Renal cortex interstitium (tissue), 11 donors: ENCODE measurements around the gene PTPN5. TPM values are rescaled to one million over a fixed set of nuclear protein-coding genes. Genes with fewer than 3 reads are reported as not detected.
A peak's percentile ranks its signal among the peaks of the same experiment; 100 is the strongest.

Source experiments
- DNase-seq, 11 donors: peaks; one replicate each; pipeline ENCODE4 v3.0.0-alpha.2; 2013; ENCODE audit warnings: low read depth in 9 of 11, low spot score in 4 of 11; ENCODE audit errors: extremely low read depth in 1 of 11
- polyA plus RNA-seq, 3 donors: library from polyadenylated mRNA; unstranded; fragments of 120-200 nt; gene quantifications; one replicate each; pipeline ENCODE4 v1.2.1, GENCODE V29; 2013; ENCODE audit not compliant: insufficient read length in 3 of 3

PTPN5 gene
- polyA plus RNA-seq, 3 donors, result 0.47 to 0.98 (median 0.70) TPM

DNA sequence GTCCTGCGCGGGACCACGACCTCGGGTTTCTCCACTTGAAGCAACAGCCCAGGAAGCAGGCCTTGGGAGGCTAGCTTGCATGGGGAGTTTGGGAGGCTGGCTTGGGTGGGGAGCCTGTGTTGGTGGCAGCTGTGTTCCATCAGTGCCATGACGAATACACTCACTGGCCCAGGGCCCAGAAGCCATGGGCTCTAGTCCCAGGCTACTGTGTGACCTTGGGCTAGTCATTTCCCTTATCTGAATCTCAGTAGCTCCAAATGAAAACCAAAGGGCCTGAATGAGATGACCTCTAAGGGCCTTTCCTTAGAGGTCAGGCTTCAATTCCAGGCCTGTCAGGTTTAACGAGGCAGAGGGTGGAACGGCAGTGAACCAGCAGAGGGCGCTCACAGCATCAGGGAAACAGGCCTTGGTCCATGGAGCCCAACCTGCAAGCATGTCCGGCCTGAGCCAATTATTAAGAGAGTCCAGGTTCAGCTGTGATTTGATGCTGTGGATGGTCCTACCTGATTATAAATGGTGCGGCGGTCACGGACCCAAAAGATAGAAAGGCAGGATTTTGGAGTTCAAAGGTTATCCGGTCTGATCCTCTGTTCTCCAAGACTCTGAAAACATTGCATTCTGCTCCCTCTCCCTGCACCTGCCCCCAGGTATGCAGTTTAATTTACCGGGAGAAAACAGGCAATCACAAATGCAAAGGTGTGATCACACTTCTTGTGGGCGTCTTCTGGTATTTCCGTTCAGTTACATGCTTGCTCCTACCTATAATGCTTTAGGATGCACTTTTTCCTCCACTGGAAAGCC lies 15.9 kb downstream of the PTPN5 start:
- DNase-seq, result peak in 3 of 11 donors; percentile 15 to 38 (median 37)

DNA sequence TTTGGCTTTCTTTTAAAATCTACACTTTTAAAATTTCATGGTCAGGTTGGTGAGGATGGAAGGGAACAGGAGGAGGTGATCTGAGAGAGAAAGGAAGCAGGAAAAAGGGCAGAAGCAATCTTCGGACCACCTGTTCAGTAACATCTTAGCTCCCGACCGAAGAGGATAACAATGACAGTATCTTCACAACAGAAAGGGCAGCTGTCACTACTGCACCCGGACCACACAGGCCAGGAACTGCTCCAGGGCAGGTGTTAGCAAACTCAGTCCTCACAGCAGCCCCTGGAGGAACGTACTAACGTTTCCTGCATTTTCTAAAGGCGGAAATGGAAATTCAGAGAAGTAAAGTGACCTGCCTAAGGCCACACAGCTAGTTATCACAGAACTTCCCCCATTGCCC lies 16.8 kb downstream of the PTPN5 start:
- no peak for DNase-seq

DNA sequence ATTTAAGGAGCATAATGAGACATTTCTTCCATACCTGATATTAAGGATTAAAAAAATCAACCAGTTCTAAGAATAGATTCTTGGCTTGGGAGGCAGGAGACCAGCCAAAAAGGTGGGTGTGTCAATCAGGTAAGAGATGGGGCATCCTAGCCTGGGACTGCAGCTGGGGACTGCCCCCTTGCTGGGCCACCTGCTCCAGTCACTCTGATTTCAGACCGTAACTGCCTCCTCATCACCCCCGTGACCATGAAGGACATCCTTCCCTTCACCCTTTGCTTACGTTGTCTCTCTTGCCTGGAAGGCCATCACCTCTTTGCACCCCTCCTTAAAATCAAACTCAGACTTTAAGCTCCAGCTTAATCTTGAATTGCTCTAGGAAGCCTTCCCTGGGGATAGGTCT lies 17.9 kb downstream of the PTPN5 start:
- DNase-seq, result no peak

DNA sequence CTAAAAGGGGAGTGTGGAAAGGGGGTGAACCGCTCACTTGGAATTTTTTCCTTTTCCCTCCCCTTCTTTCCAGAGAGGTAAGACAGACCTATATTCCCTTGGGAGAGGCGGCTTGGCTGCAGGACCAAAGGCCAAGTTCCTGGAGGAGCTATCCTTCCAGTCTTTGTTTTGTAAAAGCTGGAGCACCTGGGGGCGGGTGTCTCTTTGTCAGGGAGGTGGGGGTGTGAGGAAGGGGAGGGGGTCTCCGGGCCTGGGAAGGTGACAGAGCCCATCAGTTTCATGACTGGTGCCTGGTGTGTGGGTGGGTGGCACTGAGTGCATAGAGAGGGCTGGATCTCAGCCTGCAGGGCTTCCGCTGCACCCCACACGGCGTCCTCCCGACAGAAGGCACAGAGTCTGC lies 18.5 kb downstream of the PTPN5 start:
- no peak for DNase-seq

DNA sequence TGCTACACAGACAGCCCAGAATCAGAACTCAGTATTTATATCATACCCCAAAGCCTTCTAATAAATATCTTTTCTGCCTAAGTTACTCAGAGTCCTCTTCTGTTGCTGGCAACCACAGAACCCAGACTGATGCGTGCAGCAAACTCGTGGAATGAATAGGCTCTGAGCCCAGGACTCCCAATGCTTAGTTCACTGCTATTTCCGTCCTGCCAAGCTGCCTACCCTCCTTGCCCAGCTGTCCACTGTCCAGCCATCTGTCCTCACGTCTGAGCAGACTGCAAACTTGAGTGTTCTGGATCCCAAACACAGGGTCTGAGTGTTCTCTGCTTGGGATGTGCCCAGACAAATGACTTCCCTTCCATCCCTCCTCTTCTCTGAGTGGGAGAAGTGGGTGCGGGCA lies 19.4 kb downstream of the PTPN5 start:
- no peak for DNase-seq

DNA sequence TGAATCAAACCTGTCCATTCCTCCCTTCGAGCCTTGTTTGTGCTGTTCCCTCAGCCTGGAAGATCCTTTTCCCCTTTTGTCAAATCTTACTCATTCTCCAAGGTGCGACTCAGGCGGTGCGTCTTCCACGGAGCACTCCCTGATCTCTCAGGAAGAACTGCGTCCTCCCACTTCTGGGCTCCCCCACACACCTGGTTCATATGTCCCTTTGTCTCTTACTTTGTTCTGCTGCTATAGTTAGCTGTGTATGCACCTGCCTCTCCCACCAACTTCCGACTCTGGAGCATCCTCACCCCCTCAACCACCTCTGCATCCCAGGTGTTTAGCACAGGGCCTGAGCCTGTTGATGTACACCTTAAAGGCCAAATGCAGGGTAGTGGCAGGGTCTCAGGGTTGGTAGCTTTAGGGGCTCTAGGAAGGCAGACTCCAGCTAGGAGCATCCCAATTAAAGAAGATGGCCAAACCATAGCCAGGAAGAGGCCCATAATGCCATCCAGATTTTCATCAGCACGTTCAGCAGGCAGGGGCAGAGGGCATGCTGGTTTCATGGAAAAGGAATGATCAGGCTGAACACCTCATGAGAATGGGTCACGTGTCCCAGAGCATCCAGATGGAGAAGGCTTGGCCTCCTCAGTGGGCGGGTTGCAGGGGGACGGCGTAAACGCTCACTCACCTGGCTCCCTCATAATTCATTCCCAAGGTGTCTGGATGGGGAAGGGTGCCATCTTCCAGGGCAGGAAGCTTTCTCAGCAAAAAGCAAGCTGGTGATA lies 20.1 kb downstream of the PTPN5 start:
- DNase-seq, result no peak

DNA sequence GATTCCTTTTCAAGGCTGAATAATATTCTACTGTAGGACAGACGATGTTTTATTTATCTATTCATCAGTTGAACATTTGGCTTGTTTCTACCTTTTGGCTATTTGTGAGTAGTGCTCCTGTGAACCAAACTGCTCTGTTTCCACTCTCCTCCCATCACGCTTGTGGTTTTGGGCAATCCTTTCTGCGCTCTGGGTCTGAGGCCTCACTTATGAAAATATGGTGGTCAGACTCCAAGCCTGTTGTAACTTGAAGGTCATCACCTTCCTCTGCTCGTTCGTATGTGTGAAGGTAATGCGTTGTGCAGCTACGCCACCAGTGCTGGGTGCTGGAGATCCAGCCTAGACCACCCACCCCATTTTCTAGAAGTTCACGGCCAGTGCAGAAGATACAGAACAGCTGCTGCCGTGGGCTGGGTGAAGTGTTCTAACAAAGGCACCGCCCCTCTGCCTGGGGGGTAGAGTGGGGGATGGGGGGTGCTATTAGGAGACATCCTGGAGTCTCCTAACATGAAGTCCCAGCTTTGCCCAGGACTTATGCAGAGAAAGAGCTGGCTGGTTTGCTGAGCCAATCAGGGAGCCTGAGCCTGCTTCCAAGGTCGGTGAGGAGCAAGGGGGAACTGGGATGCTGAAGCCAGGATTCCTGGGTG lies 21.0 kb downstream of the PTPN5 start:
- DNase-seq, result no peak

DNA sequence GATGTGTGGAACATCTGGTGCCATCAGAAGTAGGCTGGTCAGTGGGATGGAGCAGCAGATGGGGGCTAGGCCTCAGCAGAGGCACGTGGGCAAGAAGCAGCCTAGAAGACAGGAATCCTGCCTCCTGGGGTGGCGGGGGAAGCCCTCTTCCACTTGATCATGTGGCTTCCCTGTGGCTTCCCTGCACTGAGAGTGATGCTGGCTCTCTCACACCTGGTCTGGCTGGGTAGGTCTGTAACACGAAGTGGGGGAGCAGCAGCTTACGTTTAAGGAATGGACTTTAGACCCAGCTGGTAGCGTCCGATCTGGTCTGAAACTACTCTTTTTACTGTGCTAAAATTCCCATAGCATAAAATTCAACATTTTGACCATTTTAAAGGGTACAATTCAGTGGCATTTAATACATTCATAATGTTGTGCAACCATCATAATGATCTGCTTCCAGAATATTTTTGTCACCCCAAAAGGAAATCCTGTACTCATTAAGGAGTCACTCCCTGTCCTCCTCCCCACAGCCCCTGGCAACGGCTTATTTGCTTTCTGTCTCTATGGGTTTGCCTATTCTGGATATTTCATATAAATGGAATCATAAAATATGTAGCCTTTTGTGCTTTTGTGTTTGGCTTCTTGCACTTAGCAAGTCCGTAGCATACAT lies 21.7 kb downstream of the PTPN5 start:
- no peak for DNase-seq

DNA sequence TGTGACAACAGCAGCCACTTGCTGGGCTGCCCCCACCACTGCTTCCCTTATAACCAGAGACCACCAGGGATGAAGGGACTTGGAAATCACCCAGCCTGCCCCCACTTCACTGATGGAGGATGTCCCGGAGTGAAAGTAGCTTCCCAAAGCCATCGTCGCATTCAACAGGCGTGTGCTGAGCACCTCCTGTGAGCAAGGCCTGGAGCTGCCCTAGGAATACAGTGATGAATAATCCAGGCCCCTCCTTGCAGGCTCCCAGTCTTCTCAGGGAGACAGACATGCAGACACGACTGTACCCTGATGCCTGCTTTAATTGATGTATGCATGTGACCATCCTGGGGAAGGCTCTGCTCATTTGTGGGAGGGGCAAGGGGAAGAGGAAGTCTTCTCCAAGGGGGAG lies 22.6 kb downstream of the PTPN5 start:
- no peak for DNase-seq

DNA sequence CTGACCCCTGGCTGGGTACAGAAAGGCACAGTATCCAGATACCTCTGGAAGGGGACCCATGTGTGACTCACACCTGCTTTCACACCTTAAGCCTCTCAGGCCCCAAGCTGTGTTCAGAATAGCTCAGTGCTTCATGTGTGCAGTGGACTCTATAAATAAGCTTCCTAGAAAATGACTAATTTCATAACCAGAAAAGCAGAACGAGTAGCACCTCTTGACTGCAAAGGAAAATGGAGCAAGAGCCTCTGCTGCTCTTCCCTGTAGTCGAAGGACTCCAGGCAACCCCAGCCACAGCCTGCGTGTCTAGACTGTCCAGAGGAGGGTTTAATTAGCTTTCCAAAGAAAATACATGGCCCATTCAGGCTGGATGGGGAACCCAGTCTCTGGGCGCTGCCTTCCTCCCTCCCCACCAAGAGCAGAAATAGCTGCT lies 23.1 kb downstream of the PTPN5 start:
- no peak for DNase-seq

DNA sequence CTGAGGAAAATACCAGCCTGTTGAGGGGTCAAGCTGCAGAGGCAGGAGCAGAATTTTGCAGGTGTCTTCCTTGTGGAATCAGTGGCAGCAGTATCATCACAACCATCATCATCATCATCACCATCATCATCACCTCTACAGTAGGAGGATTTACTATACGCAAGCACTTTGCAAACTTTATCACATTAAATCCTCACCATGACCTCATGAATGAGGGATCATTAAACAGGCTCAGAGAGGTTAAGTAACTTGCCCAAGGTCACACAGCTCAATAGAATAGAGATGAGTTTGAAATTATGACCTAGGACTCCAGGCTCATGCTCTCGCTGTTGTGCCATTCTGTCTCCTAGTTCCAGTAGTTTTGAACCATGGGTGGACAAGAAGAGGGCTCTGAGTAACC lies 25.6 kb downstream of the PTPN5 start:
- no peak for DNase-seq

DNA sequence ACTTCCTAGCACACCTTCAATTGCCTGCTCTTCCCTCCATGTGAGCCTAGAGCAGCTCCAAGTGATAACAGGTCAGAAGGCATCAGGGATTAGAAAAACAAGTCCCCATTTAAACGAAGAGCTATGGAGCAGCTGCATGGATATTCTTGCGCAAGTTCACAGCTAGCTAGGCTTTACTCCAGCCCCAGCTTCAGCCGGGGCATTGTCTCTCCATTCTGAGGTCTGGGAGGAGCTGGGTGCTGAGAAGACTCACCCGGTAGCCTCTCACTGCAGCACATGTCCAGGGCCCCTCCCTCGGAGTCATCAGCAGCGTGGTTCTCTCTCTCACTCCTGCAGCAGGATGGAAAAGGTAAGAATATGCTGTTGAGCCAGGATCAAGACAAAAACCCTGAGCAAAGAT lies 26.0 kb downstream of the PTPN5 start:
- no peak for DNase-seq

DNA sequence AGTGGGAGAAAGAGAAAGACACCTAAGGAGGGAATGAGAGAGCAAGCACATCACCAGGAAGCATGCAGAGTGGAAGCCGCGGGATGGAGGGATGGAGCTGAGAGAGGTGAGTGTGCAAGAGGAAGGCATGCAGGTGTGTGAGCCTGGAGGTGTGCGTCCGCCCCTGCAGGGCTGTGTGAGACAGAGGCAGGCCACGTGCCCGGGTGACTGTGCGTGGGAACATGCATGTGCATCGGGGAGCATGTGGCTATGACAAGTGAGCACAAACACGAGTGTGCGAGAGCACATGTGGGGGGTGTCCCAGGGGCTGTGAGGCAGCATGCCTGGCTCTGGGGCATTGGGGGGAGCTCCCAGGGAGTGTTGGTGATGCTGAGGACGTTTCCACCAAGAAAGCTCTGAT lies 29.9 kb downstream of the PTPN5 start:
- no peak for DNase-seq

DNA sequence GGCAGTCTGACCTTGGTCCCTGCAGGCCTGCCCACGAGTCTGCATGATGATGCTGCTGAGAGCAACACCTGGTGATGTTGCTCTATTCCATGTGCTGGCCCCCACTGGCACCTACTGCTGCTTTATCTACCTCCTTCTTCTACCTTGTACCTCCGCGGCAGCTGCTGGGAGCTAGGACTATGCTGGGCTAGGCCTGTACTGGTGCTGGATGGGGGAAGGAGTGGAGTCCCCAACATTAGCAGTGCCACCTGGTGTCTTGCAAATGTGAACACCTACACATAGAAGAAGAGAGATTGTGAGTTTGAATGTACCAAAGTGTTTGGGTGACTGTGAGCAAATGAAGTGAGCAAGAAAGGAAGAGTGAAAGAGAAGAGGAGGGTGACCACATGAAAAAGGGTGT lies 30.5 kb downstream of the PTPN5 start:
- DNase-seq, result no peak

DNA sequence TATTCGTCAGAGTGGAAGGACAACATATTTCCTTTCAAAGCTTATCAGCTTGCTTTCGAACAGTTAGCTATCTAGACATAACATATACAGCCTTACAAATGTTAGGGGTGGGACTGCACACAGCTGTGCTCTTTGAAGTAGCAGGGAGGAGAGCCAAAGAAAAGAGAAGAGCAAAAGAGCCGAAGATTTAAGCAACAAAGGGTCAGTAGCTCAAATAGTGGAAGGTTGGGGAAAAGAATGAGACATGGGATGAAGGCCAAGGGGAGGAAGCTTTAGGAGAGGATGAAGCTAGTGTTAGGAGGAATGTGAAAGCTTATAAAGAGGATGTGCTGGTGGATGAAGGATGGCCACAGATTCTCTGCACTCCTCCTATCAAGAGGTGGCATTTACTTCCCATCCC lies 33.8 kb downstream of the PTPN5 start:
- peak in 5 of 11 donors; percentile 5 to 49 (median 9) for DNase-seq

DNA sequence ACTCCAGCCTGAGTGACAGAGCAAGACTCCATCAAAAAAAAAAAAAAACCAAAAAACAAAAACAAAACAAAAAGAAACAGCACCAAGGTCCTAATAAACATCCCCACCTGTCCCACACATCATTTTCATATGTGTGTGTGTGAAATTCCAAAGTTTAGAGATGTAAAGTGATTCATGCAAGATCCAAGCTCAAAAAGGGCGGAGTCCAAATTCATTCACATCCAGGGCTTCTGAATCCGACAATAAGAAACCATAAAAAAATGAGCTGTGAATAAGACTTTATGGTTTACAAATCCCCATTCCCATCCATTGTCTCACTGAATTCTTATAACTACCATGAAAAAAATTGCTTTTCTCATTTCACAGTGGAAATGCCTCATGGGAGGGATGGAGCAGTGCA lies 34.7 kb downstream of the PTPN5 start:
- no peak for DNase-seq

DNA sequence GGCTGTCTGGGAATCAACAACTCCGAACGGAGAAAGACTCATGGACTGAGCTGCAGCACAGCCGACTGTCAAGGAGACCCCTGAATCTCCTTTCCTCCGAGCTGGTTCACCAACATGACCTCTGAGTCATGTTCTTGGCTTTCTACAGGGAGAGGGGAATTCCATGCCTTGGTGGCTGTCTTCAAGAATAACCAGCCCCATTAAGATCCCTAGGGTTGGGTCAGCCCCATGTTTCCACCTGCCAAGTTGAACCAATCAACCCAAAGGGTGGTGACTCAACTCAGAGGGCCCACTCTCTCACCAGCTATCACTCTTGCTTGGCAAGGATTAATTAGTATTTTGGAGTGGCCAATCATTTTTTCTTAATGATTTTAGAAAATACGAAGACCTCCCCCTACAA lies 37.3 kb downstream of the PTPN5 start:
- DNase-seq, result no peak

DNA sequence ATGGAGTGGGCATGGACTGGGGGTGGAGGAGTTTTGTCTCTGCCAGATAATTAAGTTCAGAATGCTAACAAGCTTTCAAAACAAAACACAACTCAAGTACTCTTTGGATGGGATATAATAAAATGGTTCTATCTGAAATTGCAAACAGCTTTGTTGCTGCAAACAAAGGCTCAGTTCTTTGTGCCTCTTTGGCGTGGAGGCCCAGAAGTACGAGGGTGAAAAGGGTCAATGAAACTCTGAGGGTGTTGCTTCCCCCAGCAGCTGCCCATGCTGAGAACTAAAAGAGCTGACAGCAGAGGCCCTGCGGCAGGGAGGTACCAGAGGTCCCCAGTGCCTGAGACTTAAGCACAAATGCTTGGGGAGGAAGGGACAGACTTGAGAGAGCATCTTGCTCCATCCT lies 39.1 kb downstream of the PTPN5 start:
- DNase-seq, result no peak

DNA sequence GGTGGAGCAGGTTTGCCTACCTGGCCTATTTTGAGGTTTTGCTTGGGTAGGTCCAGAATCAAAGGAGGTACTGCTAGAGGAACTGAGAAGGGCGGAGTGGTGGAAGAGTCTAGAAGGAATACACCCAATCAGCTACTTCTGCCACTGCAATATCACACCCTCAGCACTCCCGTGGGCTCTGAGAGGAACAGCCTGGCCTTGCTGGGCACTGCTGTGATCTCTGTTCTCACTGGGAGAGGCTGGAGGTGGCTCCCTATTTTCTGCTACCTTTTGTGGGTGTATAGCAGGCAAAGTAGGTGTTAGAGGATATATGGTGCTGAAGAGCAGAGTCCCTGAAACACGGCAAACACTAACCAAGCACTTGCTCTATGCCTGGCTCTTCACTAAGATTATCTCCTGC lies 40.7 kb downstream of the PTPN5 start:
- no peak for DNase-seq
